ENCODE results near the gene PMFBP1. TPM values are rescaled to one million over a fixed set of nuclear protein-coding genes. Genes with fewer than 3 reads are reported as not detected.

The PMFBP1 gene
- polyA plus RNA-seq, 1 donor (not counting 4 experiments of a cell fraction or from before 2014, with no cell fraction given), result 0.92 TPM

- H3K79me2 ChIP-seq (ENCODE audit: control insufficient read depth, insufficient read depth, low read length), result no peaks in the 10 kb centered on the region
- H2AFZ ChIP-seq (ENCODE audit: control insufficient read depth, low read length), result no peak overlapping the region
- H3K9me3 ChIP-seq (ENCODE audit: control insufficient read depth, low read depth, low read length), result no peaks in the 10 kb centered on the region
- no peak overlapping the region for H3K4me3 ChIP-seq (ENCODE audit: control insufficient read depth in 2 of 3, extremely low read depth in 1 of 3, insufficient read depth in 2 of 3, low read depth in 1 of 3, low read length in 3 of 3)
- H3K9me1 ChIP-seq (ENCODE audit: control insufficient read depth, extremely low read depth, insufficient read depth, low read length), result no peaks in the 10 kb centered on the region
- H3K36me3 ChIP-seq (ENCODE audit: control insufficient read depth in 2 of 2, extremely low read depth in 1 of 2, insufficient read depth in 2 of 2, low read length in 2 of 2), result no peaks in the 10 kb centered on the region
- TF ChIP-seq CTCF (optimal IDR thresholded peaks at IDR 0.05 in 1 of 3, IDR thresholded peaks at IDR 0.05 in 1 of 3, conservative IDR thresholded peaks at IDR 0.05 in 1 of 3; ENCODE audit: extremely low read depth in 1 of 3, insufficient read depth in 2 of 3, low read length in 3 of 3) (no peak), EZH2 (IDR thresholded peaks at IDR 0.05; ENCODE audit: low read length) (no peak)
- H3K9ac ChIP-seq (ENCODE audit: control insufficient read depth, extremely low read depth, insufficient read depth, low read length), result no peak overlapping the region
- H3K27ac ChIP-seq (ENCODE audit: control insufficient read depth, insufficient read depth, low read length), result no peak overlapping the region
- dilution Hi-C loops (cut with MboI; ENCODE audit: extremely low pct_ligation_motif_present, low sequenced_read_pairs), result no loop called here
- DNase-seq (ENCODE audit: low read depth, low spot score) (no peak), FAIRE-seq (no peak)
- H3K4me1 ChIP-seq (ENCODE audit: control insufficient read depth, extremely low read depth, insufficient read depth, low read length), result no peaks in the 10 kb centered on the region
- H4K20me1 ChIP-seq (ENCODE audit: control insufficient read depth, extremely low read depth, insufficient read depth, low read length), result no peaks in the 10 kb centered on the region
- no peak overlapping the region for H3K4me2 ChIP-seq (ENCODE audit: control insufficient read depth, extremely low read depth, insufficient read depth, low read depth, low read length)
- H3K27me3 ChIP-seq (ENCODE audit: control insufficient read depth, extremely low read depth, insufficient read depth, low read length), result no peaks in the 10 kb centered on the region
These were observed 99.2 kb downstream of the PMFBP1 start for GRCh38 chr16:72072514-72073342.

Other genes starting within 250 kb of the PMFBP1 start
- not detected in 3 replicates for gene PKD1L3, start 171.8 kb downstream of the PMFBP1 start, polyA plus RNA-seq
- gene DHODH, start 163.4 kb downstream of the PMFBP1 start, polyA plus RNA-seq, result 4.2 to 5.4 TPM (median 5.0 TPM) in 3 replicates
- 0.43 TPM in 1 of 3 replicates, not detected in the others for gene HP, start 117.7 kb downstream of the PMFBP1 start, polyA plus RNA-seq
- gene HPR, start 108.9 kb downstream of the PMFBP1 start, polyA plus RNA-seq, result not detected in 3 replicates
- gene TXNL4B, start 78.5 kb downstream of the PMFBP1 start, polyA plus RNA-seq, result 7.9 to 12.4 TPM (median 9.3 TPM) in 3 replicates
- 23.9 to 34.4 TPM (median 25.9 TPM) in 3 replicates for gene DHX38, start 78.3 kb downstream of the PMFBP1 start, polyA plus RNA-seq

All from keratinocyte (primary cell).